Stimulated activated naive CD8-positive, alpha-beta T cell treated with anti-CD3 and anti-CD28 coated beads, Interleukin-15, Interleukin-2, amounts not matched to agents 100 U/mL and 50 U/mL, for 24 hours (primary cell): ENCODE data around the gene RFXANK.
A peak's percentile ranks its signal among the peaks of the same experiment; 100 is the strongest.
"Not testable (repeated sequence)": the region's sequence is repeated elsewhere in the genome, so short reads cannot be mapped to it uniquely, and the experiment has no call there.

Source experiments
- ATAC-seq: fragments of 150-1000 bp; cut with Tn5 transposase; one replicate; pipeline ENCODE4 v1.10.0; 2021
- DNase-seq: peaks from one replicate; pipeline ENCODE4 v3.0.0; 2021

Gene RFXANK

DNA sequence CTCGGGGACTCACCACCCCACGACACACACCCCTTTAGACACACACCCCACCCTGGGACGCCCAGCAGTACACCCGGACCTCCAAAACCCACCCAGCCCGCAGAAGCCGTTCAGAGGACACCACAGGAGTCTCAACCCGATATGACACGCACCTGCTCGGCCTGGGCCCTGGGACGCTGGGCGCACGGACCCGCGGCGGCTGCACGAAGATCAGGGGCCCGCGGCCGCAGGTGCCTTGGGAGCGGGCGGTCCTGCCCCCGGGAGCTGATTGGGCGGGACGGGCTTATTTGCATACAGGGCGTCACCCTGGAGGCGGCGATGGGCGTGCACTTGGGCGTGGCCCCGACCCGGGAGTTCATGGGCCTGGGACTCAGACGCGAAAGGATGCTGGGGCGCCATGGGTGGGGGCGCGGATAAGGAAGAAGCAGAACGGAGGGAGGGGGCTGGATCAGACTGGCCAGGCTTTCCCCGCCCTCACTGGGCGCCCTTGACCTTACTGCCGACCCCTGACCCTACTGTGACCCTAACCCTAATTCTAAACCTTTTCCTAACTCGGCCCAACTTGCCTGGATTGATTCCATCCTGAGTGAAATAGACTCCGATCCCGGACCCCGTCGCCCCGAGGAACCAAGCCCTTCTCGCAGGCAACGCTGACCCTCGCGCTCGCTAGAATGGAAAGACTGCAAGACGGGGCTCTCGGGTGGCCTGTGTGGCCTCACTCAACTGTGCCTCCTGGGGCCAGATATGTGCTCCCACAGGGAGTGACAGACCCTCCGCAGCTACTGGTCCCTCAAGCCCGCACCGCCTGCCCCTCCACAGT, 21.8 kb upstream of the RFXANK start, which contains the start of gene MEF2B:
TSS of gene MEF2B (minus strand) at position 211 of the 820 bp plus-strand sequence. CDS start 19,528 bp downstream, outside the sequence.
- DNase-seq (peak; percentile 81), ATAC-seq (peak; percentile 84)

DNA sequence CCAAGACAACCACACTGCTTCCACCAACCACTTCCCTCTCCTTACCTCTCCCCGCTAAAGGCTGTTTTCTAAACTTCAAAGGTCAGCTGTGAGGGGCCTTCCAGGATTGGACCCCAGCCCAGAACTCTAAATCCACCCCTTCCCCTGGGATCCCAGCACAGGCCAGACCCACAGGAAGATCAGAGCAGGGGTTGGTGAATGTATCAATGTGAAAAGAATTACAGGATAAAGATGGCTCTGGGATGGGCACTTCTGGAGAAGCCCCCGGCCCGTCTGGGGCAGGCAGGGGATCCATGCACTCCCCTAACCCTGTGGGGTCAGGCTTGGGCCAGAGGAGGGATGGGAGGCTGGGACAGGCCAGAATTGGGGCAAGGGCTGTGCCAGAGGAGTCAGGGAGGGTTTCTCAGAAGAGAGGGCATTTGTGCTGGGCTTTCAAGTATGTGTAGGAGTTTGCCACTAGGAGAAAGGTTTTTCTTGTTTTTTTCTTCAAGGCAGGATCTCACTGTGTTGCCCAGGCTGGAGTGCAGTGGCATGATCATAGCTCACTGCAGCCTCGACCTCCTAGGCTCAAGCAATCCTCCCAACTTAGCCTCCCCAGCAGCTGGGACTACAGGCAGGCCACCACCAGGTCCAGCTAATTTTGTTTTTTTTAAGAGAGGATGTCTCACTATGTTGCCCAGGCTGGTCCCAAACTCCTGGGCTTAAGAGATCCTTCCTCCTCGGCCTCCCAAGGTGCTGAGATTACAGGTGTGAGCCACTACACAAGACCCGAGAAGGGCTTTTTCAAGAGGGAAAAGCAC, 21.0 kb upstream of the RFXANK start:
- no peak for ATAC-seq
- no peak for DNase-seq

DNA sequence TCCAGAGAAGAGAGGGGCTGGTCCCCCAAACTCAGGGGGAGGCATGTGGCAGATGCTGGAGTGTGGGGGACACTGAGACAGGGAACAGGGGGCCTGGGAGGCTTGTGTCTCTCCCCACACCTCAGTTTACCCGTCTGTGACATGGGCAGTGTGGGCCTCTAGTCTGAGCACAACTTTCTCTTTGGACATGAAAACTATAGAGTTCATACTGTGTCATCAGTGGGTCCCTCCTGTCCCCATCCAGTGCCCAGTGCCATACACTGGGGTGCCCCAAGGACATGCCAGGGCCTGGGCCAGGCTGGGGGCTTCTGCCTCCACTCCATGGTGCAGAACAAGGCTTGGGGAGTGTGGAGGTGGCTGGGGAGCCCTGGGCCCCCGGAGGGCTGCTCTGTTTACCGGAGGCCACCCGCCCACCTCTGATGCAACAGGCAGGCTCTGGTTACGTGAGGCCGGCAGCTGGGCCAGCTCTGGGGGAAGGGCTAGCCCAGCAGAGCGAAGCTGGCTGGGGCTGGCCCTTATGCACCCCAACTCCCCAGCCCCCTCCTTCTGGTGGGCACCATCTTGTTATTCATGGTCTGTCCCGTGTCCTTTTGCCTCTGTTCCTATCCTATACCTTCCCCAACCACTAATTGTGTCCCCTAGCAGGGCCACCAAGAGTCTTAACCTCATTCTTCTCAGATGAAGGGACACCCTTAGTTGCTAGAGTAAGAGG, 20.1 kb upstream of the RFXANK start:
- ATAC-seq (no peak), DNase-seq (no peak)

DNA sequence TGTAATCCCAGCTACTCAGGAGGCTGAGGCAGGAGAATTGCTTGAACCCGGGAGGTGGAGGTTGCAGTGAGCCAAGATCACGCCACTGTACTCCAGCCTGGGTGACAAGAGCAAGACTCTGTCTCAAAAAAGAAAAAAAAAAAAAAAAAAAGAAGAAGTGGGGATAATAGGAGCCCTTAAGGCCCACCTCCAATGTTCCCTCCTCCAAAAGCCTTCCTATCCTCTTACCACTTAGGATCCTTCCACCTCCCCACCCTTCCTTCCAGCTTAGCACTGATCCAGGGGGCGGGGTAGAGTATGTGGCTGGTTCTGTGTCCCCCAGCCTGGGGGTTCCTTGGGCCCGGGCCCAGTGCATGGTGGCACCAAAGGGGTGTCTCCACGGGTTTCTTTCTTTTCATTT, 18.8 kb upstream of the RFXANK start:
- not testable (repeated sequence) for ATAC-seq, DNase-seq

DNA sequence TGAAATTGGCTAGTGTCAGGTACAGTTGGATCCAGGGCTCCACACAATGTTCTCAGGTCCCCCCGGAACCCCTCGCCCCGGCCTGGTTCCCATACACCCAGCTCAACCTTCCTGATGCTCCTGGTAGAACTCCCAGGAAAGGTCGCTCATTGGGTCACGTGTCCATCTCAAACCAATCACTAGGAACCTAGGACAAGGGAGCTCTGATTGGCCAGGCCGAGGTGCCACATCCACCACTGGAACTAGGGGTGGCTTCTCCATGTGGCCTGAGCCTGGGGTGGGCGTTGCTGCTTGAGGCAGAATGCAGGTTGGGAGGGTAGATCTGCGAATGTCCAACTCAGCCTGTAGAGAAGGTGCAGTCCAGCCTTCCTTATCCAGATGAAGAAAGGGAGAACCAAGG, 15.1 kb upstream of the RFXANK start:
- no peak for ATAC-seq
- DNase-seq, result no peak

DNA sequence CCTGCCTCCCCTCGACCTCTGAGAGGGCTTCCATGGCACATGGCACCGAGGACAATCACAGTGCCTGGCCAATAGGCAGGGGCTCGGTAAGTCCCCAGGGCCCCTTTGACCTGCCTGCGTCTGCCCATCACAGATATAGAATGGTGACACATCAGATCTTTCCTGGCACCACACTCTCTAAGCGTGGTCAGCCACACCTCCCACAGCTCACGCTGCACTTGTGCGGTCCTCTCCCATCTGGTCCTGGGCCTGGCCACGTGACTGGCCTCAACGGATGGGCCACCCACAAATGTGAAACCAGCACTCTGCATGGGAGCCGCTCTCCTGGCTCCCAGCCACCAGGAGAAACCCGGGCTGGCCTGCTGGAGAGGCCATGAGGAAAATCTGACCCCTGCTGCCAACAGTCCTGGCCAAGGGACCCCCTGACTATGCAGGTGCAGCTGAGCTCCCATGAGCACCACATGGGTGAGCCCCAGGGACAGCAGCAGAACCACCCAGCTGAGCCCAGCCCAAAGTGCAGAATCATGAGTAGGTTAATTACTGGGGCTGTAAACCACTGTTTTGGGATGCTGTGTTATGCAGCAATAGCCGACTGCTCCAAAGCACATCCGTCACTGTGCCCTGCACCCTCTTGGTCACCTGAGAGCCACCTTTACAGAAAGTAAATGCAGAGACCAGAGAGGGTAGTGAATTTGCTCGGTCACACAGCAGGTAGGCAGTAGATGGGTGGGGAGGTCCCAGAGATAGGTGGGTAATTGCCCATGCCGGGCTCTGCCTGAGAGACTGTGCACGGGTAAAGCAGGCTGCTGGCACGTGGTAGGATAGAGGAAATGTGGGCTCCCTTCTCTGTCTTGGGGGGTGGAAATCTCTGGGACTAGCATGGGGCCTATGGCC, 12.3 kb upstream of the RFXANK start:
- ATAC-seq, result peak; percentile 11
- no peak for DNase-seq

DNA sequence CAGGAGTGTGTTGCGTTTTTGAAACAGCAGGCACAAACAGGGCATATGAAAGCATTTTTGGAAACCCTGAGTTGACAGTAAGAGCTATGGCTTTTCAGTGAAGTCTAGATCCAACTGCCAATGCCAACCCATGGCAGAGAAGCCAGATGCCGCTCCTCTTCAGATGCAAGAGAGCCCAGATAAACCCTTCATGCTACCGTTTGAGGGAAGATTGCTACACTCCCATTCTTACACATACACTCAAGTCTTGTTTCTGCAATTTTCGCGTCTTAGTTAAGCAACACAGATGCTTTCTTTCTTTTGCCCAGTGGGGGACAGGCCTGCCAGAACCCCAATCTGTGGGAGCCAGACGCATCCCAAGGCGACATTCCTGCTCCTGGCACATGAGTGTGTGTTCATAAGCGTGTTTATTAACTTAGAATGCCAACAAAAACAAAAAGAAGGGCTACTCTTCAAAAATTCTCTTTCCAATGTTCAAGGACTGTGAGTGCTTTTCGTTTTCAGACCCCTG, 10.5 kb upstream of the RFXANK start:
- no peak for DNase-seq
- no peak for ATAC-seq

DNA sequence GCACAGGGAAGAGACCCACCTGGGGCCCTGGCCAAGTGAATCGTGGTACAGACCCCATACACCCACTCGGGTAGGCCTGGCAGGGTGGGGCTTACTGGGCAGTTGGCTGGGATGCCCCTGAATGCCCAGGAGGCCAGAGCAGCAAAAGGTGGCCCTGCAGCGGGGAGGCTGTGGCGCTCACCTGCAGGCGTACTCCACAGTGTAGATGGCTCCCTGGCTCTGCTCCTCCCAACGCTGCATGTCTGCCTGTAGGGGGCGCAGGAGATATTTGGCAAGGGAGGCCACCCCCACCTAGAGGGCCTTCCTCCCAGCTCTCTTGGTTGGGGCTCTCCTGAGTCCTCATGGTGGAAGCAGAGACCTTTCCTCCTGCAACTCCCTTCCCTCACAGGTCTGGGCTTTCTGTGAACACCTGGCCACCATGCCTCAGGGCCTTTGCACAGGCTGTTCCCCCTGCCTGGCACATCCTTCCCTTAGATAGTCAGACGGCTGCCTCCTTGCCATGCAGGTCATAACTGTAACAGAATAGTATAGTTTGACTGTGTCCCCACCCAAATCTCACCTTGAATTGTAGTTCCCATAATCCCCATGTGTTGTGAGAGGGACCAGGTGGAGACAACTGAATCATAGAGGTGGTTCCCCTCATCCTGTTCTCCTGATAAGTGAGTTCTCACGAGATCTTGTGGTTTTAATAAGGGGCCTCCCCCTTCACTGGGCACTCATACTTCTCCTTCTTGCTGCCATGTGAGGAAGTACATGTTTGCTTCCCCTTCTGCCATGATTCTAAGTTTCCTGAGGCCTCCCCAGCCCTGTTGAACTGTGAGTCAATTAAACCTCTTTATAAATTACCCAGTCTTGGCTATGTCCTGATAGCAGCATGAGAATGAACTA, 6.0 kb upstream of the RFXANK start:
- DNase-seq, result peak; percentile 76
- ATAC-seq, result peak; percentile 87

DNA sequence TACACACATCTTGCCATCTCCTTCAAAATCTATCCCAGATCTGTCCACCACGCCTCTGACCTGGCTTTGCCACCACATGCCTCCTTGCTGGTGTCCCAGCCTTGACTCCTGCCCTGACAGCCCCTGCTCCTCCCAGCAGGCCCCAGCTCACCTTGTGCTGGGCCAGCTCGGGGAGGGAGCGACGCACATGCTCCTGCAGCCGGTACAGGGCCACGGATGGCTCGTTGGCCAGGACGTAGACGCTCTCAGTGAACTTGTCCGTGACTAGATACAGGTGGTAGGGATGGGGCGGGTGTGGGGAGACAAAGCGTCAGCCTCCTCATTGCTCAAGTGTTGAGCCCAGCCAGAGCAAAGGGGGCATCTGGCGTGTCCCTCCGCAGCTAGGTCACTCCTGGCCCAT, 5.3 kb upstream of the RFXANK start:
- DNase-seq (no peak), ATAC-seq (no peak)

DNA sequence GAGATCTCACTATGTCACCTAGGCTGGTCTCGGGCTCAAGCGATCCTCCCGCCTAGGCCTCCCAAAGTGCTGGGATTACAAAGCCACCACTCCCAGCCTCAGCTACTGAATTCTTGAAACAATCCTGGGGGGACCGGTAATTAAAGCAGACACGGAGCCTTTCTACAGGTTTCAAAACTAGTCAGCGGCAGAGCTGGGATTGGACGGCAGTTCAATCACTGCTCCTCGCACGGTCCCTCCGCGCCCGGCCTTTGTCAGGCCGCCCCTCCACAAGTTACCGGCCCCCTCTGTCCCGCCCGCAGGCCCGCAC, 335 bp upstream of the RFXANK start:
- DNase-seq, result no peak
- no peak for ATAC-seq

DNA sequence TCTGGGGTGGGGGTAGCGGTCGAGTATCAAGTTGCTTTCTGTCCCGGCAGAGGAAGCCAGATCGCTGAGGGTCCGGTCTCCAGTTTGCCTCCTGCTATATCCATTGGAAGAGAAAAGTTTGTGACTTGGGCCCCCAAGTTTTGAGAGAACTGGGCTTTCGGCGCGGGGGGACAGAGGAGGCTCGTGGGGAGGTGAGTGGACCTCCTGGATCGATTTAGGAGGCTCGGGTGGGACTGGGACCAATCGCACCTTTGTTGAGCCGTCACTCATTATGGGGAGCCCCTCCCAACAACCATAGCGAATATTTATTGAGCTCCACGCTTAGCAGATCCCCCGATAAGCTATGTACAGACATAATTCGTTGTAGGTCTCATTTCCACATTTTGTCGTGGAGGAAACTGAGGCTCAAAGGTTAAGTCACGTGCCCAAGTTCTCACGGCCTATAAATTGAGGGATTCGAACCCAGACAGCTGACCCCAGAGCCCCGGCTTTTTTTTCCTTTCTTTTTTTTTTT, 909 bp downstream of the RFXANK start:
- no peak for DNase-seq
- ATAC-seq, result no peak

DNA sequence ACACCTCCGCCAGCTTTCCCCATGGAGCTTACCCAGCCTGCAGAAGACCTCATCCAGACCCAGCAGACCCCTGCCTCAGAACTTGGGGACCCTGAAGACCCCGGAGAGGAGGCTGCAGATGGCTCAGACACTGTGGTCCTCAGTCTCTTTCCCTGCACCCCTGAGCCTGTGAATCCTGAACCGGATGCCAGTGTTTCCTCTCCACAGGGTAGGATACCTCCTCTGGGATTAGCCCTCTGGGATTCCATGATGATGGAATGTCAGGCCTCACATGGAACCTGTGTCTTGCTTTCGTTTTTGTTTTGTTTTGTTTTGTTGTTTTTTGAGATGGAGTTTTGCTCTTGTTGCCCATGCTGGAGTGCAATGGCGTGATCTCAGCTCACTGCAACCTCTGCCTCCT, 1.9 kb downstream of the RFXANK start:
- DNase-seq (no peak), ATAC-seq (no peak)

DNA sequence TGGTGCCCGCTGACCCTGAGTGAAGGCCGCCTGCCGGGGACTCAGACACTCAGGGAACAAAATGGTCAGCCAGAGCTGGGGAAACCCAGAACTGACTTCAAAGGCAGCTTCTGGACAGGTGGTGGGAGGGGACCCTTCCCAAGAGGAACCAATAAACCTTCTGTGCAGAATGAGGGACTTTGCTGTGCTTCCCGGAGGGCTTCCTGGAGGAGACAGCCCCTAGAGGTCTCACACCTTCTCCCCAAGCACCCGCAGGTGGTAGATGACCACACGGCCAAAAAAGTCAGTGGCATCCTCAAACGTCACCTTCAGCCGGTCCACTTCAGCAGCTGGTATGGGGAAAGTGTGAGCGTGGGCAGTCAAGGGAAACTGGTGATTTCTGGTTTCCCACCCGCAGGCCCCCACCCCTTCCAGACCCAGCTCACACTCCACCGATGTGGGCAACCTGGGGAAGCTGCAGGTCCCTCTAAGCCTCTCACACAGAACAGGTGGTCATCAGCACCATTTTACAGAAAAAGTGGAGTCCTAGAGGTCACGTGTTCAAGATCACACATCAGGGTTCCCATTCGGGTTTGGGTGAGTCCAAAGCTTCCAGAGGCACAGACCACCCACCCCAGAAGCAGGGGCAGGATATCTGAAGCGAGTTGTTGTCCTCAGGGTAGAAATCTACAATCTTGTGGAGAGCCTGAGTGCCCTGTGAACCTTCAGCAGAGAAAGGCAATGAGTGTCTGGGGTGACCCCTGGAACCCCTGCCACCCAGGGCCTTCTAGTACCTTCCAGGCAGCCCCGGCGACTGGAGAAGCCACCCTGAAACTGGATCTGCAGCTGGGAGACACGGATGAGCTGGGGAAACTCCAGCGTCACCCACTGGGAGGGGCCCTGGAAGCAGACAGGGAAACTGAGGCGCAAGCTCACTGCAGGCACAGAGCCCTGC, 9.9 kb downstream of the RFXANK start:
- ATAC-seq, result no peak

DNA sequence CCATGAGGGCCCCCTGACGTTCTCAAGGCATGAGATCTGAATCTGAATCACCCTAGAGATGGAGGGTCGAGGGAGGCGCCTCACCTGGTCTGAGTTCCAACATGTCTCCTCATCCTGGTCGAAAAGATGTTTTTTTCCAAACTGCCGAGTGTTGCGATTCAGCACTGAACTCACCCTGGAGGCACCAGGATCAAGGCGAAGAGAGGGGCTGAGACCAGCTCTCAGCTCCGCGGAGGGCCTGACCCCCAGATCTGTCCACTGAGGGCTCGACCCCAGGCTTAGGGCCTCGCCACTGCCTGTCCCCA, 10.6 kb downstream of the RFXANK start:
- DNase-seq, result no peak
- ATAC-seq, result peak; percentile 2

More for the DNA sequence above, 9.9 kb downstream of the RFXANK start:
- no peak for DNase-seq

DNA sequence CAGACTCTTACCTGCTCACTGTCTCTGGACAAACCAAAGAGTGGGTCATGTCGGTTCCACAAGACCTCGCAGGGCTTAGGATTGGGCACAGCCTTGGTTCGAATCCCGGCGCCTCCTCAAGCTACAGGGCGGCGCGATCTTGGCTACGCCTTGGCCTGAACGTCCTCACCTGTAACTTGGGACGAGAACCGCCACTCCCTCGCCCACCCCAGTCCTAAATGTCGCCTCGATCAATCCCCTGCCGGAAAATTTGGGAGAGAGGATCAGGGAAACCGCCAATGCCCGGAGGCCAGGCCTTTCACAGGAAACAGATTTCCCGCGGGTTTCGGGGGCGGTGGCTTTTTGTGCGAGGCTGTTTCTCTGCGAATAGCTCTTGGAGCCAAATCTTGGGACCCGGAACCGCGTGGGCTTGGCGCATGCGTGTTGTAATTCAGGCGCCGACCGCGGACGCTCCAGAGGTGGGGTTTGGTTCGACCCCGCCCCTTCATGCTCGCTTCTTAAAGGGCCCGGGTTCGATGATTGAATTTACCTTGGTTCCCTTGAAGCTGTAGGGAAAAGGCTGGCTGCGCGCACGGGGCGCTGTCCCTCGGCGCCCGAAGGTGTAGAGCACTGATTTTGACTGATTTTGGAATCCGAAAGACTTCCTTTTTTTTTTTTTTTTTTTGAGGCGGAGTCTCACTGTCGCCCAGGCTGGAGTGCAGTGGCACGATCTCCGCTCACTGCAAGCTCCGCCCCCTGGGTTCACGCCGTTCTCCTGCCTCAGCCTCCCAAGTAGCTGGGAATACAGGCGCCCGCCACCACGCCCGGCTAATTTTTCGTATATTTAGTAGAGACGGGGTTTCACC, 11.2 kb downstream of the RFXANK start, which contains the start of gene NR2C2AP:
TSS of gene NR2C2AP (minus strand) at position 403 of the 845 bp plus-strand sequence. CDS start at position 49, 354 bp downstream.
- DNase-seq, result peak; percentile 96
- peak; percentile 82 for ATAC-seq

DNA sequence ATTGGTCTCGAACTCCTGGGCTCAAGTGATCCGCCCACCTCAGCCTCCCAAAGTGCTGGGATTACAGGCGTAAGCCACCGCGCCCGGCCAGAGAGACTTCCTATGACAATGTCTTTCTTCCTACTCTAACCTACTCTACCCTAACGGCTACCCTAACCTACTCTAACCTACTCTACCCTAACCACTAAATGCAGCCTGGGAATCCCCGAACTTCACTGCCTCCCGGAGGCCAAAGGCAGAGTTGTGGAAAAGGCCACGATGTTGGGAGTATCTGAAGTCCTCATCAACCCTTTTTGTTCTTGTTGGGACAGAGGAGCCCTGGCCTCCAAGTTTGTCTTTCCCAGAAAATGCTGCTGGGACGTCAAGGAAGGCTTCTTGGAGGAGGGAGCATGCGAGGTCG, 12.1 kb downstream of the RFXANK start:
- no peak for DNase-seq
- no peak for ATAC-seq

DNA sequence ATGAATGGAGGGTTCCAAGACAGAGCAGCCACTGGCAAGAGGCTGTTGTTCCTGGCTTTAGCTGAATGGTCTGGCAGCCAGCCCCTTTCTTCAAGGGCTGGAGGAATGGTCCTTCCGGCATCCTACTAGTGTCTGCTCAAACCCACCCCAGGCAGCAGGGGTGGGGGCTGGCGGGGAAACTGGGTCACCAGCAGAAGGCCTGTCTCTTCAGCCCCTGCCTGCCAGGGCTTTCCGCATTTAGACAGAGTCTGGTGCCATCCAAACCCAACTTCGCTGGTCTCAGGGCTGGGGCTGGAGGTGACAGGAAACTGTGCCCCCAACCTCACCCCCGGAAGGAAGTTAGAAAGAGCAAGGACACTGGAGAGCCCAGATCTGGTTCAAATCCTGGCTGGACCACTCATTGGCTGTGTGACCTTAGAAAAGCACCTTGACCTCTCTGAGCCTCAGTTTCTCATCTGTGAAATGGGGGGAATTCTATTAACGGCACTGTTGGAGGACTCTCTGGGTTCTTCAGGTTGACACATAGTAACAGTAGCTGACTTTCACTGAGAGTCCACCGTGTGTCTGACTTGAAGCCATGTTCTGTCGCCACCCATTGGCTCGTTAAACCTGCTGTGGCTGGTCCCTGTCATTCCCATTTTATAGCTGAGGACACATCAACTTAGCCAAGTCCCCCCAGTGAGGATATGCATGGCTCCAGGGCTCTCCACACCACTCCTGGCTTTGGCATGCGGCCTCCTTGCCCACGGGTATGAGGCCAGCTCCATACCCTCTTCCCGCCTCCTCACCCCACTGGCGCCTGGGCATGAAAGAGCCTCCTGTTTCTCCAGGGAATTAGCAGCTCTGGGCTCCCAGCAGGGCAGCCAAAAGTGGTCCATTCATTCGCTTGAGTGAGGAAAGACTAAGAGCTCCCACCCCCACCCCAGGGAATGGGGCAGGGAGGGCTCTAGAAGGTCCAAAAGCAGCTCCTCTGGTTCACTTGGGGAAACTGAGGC, 13.7 kb downstream of the RFXANK start:
- DNase-seq (no peak), ATAC-seq (no peak)
